Measurements from ENCODE around the gene PSG1. TPM values are rescaled to one million over a fixed set of nuclear protein-coding genes. Genes with fewer than 3 reads are reported as not detected.
"Not testable (repeated sequence)": the region's sequence is repeated elsewhere in the genome, so short reads cannot be mapped to it uniquely, and the experiment has no call there.

PSG1 gene
- total and polyA plus RNA-seq, 4 donors = not detected

- H3K9ac ChIP-seq (ENCODE audit: low read depth in 1 of 2, low read length in 2 of 2); H3K36me3 ChIP-seq (ENCODE audit: control insufficient read depth in 4 of 4, insufficient read depth in 3 of 4, low read depth in 1 of 4, low read length in 3 of 4); H3K27ac ChIP-seq (ENCODE audit: low read depth in 1 of 2, low read length in 2 of 2); H3K4me3 ChIP-seq (ENCODE audit: low read depth in 1 of 3, low read length in 3 of 3); DNase-seq (ENCODE audit: low spot score); H3K4me1 ChIP-seq (ENCODE audit: control insufficient read depth in 4 of 4, insufficient read depth in 4 of 4, low read length in 3 of 4); H3K9me3 ChIP-seq (ENCODE audit: control insufficient read depth in 4 of 4, low read length in 3 of 4); H3K27me3 ChIP-seq (ENCODE audit: control insufficient read depth in 4 of 4, insufficient read depth in 4 of 4, low read length in 3 of 4): not testable (repeated sequence)
- WGBS = 42% methylated on average over 1 of the region's 1 CpG
Measured at GRCh38 chr19:42875881-42876280, 3.6 kb downstream of the PSG1 start.

GRCh38 chr19:42874901-42875813, 4.4 kb downstream of the PSG1 start:
- H3K27me3 ChIP-seq (ENCODE audit: control insufficient read depth in 4 of 4, insufficient read depth in 4 of 4, low read length in 3 of 4); H3K4me1 ChIP-seq (ENCODE audit: control insufficient read depth in 4 of 4, insufficient read depth in 4 of 4, low read length in 3 of 4); H3K9me3 ChIP-seq (ENCODE audit: control insufficient read depth in 4 of 4, low read length in 3 of 4); DNase-seq (ENCODE audit: low spot score); H3K36me3 ChIP-seq (ENCODE audit: control insufficient read depth in 4 of 4, insufficient read depth in 3 of 4, low read depth in 1 of 4, low read length in 3 of 4); H3K4me3 ChIP-seq (ENCODE audit: low read depth in 1 of 3, low read length in 3 of 3); H3K27ac ChIP-seq (ENCODE audit: low read depth in 1 of 2, low read length in 2 of 2); H3K9ac ChIP-seq (ENCODE audit: low read depth in 1 of 2, low read length in 2 of 2): not testable (repeated sequence)
- WGBS = 70% methylated on average over 4 of the region's 4 CpGs

GRCh38 chr19:42874136-42874535, 5.4 kb downstream of the PSG1 start:
- H3K9ac ChIP-seq (ENCODE audit: low read depth in 1 of 2, low read length in 2 of 2); H3K9me3 ChIP-seq (ENCODE audit: control insufficient read depth in 4 of 4, low read length in 3 of 4); H3K4me3 ChIP-seq (ENCODE audit: low read depth in 1 of 3, low read length in 3 of 3); H3K27ac ChIP-seq (ENCODE audit: low read depth in 1 of 2, low read length in 2 of 2); DNase-seq (ENCODE audit: low spot score); H3K27me3 ChIP-seq (ENCODE audit: control insufficient read depth in 4 of 4, insufficient read depth in 4 of 4, low read length in 3 of 4); H3K36me3 ChIP-seq (ENCODE audit: control insufficient read depth in 4 of 4, insufficient read depth in 3 of 4, low read depth in 1 of 4, low read length in 3 of 4); H3K4me1 ChIP-seq (ENCODE audit: control insufficient read depth in 4 of 4, insufficient read depth in 4 of 4, low read length in 3 of 4): not testable (repeated sequence)
- WGBS = 79% methylated on average over 3 of the region's 3 CpGs

GRCh38 chr19:42872608-42873007, 6.9 kb downstream of the PSG1 start:
- H3K27ac ChIP-seq (ENCODE audit: low read depth in 1 of 2, low read length in 2 of 2) = no peak overlapping the region
- WGBS = 57% methylated on average over 3 of the region's 3 CpGs
- no peak for DNase-seq (ENCODE audit: low spot score)
- TF ChIP-seq MAX (IDR thresholded peaks at IDR 0.05) (no peak), SP1 (IDR thresholded peaks at IDR 0.05) (no peak), FOXA2 (IDR thresholded peaks at IDR 0.05) (no peak), JUND (IDR thresholded peaks at IDR 0.05) (no peak), YY1 (IDR thresholded peaks at IDR 0.05) (no peak), CTCF (IDR thresholded peaks at IDR 0.05; ENCODE audit: low read depth, low read length, missing input control) (no peak), TAF1 (conservative IDR thresholded peaks at IDR 0.05) (no peak), ZBTB33 (IDR thresholded peaks at IDR 0.05) (no peak), HNF4G (IDR thresholded peaks at IDR 0.05) (no peak), ATF3 (IDR thresholded peaks at IDR 0.05) (no peak), HNF4A (conservative IDR thresholded peaks at IDR 0.05) (no peak), NR2F2 (IDR thresholded peaks at IDR 0.05) (no peak)
- no peak overlapping the region for H3K4me3 ChIP-seq (ENCODE audit: low read depth in 1 of 3, low read length in 3 of 3)
- no peak overlapping the region for H3K9ac ChIP-seq (ENCODE audit: low read depth in 1 of 2, low read length in 2 of 2)
- no peaks in the 10 kb centered on the region for H3K36me3 ChIP-seq (ENCODE audit: control insufficient read depth in 4 of 4, insufficient read depth in 3 of 4, low read depth in 1 of 4, low read length in 3 of 4)
- no peaks in the 10 kb centered on the region for H3K4me1 ChIP-seq (ENCODE audit: control insufficient read depth in 4 of 4, insufficient read depth in 4 of 4, low read length in 3 of 4)
- H3K27me3 ChIP-seq (ENCODE audit: control insufficient read depth in 4 of 4, insufficient read depth in 4 of 4, low read length in 3 of 4) = peaks cover 0 to 3% (median 0%) of the 10 kb centered on the region in 4 donors
- H3K9me3 ChIP-seq (ENCODE audit: control insufficient read depth in 4 of 4, low read length in 3 of 4) = no peaks in the 10 kb centered on the region

Measured in liver (tissue), 9 donors.